ENCODE results near the gene PTPRT.
"Not testable (repeated sequence)": the region's sequence is repeated elsewhere in the genome, so short reads cannot be mapped to it uniquely, and the experiment has no call there.

The PTPRT gene

DNA sequence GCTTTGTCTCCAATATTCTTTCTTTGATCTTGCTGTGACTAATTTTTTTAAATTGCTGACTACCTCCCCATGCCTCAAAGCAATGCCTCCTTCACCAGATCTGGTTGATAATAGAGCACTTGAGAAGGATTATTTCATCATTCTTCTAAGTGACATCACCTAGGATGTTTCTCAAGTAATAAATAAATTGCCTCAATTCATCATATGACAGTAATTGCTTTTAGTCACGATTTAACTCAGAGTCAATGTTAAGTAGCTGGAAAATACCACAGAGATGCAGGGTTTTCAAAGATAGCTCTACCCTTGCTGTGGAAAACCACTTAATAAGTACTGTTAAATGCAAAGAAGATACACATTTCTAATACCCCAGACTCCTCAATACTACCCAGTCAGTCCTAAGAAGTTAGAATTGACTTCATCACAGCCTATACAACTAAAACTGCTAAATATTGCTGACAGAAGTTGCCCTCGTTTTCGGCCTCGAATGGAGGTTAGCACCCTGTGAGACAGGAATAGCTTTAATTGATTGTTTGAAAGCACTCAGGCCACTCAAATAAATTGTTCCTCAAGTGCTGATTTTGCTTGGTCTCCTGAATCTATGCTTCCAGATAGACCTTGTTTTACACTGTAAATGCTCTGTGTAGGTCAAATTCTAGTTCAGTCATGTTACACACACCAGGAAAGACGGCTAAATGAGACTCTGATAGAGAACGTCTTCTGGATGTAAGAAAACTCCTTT is 931.0 kb downstream of the PTPRT start:
- no peak for DNase-seq

DNA sequence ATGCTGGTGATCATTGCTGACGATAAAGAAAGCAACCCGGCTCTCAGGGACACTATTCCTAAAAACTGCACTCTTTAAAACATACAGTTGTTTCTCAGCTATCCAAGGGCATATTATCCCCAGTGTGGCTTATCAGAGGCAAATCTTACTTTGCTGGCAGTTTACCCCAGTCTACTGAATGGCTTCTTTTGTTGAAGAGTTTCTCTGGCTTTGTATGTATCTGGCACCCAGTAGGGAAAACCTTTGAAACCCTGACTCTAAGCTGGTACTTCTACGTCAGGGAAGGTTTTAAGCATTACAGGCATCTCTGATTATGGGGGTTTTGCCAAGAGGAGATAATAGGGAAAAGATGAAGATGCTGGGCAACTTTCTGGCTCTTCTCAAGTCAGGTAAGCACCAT is 933.9 kb downstream of the PTPRT start:
- no peak for DNase-seq

DNA sequence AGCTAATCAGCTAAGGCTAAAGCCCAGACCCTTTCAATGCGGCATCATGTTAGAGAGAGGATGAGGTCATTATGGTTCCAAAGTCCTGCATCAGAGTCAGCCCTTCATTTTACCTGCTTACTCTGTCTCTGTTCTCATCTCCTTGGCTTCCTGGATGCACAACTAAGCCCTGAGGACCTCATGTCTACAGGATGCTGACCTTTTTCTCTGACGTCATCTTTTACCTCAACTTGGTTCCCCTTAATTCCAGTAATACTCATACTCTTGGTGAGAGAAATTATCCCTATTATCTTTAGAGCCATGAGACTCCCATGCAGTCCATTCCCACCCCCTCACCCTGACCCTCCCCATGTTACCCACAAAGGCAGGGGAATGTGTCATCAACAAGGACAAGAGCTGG is 935.0 kb downstream of the PTPRT start:
- DNase-seq, result no peak

DNA sequence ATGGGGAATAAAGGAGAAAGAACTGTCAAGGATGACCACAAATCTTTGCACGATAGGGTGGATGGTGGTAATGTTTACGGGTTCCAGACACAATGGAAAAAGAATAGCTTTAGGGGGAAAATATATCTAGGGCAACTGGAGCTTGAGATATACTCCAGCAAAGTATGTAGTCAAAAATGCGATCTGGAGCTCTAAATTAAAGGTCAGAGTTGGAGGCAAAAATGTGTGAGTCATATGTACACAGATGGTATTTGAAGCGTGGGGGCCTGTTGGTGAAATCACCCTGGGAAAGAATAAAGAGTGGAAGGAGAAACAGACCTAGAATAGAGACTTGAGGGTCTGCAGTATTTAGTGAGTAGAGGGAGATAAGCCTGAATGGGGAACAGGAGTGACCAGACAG is 937.6 kb downstream of the PTPRT start:
- DNase-seq, result no peak

DNA sequence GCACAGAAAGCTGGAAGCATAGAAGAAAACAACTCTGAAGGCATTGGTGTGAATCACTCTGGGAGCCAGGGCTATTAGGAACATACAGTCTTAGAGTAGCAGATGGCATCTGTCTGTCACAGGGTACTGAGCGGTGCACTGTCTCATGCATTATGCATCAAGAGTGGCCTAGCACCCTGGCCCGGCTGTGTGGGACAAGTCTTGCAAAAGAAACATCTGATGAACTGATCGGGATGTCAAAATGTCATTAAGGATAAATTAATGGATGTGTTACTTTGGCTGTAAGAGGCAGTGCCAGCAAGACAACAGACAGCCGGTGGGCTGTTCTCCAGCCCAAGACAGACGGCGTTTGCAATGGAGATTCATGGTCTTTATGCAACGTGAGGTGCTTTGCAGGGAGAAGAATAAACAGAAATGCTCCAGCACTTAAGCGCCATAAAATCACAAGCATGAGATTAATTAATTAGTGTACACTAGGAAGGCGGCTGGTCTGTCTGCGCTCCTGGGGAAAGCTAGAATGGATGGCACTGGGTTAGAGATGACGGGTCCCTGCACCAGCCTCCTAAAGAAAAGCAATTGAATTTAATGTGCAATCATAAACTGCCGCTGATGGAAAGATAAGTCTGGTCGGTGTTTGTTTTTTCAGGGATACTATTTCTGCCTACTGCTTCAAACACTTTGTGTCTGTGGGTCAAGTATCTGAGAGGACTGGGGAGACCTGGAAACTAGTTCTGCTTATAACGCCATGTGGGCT is 970.9 kb downstream of the PTPRT start:
- DNase-seq, result no peak

DNA sequence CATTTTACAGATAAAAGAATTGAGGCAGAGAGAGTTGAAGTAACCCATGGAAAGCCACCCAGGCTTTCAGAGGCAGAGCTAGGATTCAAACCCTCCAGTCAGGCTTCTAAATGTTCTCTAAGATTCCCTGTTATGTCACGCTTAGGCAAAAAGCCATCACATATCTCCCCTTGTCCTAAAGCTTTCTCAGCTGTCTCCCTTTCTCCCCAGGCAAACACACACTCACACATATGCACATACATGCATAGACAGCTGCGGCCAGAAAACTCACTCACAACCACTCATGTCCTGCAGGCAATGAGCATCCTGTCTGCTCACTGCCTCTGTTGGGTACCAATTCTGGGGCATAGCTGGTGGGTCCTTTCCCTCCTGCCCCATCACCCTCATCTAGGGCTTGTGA is 975.6 kb downstream of the PTPRT start:
- no peak for DNase-seq

DNA sequence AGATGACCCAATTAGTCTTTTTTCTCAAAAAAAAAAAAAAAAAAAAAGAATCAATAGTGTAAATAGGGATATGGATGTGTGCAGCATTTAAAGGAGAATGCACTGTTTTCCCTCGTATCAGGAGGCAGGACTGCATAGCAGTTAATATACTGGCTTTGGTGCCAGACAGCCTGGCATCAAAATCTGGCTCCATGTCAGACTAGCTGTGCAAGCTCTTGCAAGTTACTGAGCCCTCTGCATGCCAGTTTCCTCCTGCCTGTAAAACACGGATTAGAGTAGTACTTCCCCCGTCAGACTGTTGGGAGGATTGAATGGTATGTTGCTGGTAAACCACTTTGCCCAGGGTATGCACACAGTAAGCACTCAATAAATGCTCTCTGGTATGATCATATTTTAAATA is 977.3 kb downstream of the PTPRT start:
- no peak for DNase-seq

DNA sequence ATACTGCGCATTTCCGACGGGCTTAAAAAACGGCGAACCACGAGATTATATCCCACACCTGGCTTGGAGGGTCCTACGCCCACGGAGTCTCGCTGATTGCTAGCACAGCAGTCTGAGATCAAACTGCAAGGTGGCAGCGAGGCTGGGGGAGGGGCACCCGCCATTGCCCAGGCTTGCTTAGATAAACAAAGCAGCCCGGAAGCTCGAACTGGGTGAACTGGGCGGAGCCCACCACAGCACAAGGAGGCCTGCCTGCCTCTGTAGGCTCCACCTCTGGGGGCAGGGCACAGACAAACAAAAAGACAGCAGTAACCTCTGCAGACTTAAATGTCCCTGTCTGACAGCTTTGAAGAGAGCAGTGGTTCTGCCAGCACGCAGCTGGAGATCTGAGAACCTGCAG is 983.1 kb downstream of the PTPRT start:
- not testable (repeated sequence) for DNase-seq

DNA sequence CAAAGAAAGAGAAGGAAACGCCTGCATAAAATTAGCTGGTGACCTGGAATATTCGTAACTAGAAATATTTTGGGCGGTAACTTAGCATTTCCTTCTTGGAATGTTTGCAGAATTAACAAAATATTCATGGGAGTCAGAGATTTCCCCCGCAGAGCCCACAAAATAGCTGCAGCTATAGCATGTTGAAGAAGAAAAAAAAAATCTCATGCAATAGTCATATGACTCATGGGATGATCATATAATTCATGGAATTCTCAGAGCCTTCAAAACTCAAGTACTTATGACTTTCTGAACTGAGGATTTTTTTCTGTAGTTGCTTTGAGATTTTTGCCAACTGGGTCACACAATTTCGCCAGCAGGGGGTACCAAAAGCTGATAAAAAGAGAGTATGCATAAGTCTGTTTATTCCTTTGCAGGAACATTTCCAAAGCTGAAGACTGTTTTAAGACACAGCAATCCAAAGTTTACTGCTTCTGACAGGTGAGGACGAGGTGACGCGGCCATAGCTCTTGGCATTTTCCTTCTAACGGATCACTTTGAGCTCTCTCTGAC is 985.5 kb downstream of the PTPRT start:
- no peak for DNase-seq

DNA sequence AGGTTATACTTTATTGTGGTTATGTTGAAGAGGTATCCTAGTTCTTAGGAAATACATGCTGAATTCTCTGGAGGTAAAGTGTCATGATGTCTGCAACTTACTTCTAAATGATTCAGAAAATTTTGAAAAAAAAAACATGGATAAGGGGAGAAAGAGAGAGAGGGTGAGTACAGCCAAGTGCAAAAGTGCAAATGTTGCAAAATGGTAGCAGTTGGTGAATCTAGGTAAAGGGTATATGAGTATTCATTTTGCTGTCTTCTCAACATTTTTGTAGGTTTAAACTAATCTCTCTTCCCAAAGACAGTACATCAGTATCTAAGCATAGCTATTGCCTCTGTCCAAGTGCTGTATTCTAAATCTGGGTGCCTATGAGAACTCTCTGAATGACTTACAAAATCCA is 992.1 kb downstream of the PTPRT start:
- DNase-seq, result no peak

DNA sequence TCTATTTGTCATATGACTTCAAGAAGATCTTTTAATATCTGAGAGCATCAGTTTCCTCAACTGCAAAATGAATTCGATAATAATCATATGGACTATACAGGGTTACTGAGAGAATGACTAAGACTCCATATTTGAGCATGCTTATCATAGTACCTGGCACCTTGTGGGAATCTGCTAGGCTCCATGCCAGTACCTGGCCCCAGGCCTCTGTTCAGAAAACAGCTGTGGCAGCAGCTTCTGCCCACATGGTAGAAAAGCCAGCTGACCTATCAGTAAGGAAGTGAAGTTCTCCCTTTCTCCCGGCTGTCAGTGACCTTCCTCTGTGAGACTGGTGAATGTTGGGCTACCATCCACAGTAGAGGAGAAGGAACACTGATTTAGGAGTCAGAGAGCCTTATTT is 996.6 kb downstream of the PTPRT start:
- DNase-seq, result no peak

DNA sequence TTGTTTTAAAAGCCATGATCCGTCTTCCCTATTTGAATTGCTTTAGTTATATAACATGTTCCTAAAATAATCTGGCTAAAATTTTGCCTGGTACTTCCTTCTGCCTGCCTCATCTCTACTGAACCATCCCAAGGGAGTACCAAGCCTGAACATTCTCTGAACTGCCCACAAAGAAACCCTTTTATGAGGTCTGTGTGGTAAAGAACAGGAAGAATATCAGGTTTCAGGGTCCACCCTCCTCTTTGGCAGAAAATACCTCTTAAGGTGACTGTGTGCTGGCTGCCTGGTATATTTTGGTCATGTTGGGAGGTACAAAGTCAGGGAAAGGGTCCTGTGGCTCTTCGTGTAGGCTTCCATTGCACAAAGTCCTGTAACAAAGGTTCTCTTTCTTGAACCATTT is 997.4 kb downstream of the PTPRT start:
- DNase-seq, result no peak

DNA sequence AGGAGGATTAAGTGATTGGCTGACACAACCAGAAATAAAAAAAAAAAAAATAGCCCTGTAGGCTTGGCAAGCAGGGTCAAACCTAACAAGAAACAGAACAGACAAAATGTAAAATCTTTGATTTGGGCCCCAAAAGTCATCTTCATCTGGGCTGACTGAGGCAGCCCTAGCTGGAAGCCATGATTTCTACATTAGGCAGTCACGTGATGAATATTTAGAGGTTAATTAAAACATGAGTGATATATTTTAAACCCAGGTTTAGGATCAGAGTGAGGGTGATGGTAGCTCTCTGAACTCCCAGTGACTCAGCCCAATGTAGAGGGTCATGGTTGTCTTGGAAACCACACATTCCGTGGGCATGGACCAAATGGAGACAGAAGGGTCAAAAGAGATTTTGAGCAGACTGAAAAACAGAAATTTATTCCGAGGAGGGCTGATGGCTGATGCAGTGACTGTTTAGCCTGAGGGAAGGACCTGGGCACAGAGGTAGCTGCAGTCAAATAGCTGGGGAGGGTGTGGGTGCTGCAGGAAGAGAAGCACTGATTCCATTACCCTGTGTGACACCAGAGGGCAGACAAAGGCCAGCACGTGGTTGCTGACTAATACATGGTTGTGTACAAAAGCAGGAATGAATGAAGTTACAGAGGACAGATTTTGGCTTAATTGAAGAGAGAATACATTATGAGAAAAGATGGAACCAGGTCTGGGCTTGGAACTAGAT is 998.4 kb downstream of the PTPRT start:
- no peak for DNase-seq

DNA sequence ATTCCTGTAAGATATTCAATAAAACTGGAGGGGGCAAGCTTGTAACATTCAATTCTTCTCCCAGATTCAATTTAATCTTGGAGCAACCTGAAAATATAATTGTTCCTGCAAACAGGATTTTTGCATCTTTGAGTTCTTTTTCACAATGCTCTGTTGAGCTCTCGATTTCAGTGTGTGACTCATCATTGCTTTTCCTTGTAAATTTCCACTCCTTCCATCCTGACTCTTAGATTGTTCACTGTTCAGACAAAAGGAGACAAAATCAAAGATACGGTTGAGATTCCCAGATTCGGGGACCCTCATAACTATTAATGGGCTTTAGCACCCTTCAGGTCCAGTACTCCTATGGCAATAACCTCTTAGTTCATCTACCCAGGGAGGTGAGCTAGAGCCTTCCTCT is 999.6 kb downstream of the PTPRT start:
- no peak for DNase-seq

DNA sequence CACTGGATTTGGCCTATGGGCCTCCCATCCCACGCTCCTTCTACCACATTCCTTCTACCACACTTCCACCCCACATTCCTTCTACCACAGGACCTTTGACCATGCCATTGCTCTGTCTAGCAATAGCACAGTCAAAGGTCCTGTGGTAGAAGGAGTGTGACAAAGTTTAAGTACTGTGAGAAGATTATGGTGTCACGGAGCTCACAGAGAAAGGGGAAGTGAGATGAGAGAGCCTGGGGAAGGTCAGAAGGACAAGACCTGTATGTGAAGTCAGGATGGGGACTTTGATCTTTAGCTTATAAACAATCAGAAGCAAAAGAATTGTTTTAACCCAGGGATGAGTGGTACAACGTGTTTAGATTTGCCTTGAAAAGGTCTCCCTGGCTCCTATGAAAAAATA is 1003.4 kb downstream of the PTPRT start:
- no peak for DNase-seq

DNA sequence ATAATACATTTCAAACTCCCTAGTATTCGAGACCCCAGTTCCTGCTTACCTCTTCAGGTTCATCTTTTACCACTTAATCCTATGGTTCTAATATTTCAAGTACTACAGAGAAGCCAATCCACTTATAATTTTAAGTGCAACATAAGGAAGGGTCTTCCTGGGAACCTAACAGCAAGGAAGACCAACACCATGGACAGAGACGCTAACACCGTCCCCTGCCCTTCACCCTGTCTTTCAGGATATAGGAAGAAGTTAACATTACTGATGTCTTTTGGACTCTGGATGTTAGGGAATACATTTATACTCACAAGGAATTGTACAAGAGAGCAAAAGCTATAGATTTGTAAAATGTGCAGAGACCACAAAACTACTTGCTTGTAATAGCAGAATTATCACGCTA is 1006.6 kb downstream of the PTPRT start:
- no peak for DNase-seq

DNA sequence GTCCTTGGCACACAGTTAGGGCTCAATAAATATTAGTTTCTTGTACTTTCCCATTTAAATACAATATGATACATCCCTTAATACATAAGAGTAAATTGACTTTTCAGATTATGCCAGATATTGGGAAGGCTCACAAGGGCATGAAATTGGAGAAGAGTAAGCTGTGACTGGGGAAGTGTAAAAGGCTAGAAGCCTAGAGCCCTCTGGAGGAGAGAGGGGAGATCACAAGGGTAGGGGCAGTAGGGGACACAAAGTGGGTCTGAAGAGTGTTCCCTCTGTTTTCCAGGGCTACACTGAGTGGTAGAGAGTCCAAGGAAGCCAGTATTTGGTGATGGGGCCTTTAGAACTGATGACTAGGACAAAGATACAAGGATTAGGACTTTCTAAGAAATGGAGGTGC is 1008.6 kb downstream of the PTPRT start:
- no peak for DNase-seq

DNA sequence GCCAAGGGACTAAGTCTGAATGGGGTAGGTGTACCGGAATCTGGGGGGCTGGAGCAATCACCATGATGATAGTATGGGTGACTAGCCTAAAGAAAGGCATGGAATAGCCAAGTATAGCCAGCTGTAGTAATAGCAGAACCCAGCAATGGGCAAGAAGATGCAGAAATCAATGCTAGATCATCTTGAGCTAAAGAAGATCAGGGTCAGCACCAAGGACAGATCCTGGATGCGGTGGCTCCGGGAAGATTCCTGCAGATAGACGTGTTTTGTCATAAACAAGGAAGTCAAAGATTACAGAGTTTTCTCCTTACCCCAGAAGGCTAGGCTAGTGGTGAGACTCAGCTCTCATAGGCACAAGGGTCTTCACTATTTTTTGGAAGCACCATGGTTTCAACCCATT is 1009.9 kb downstream of the PTPRT start:
- DNase-seq, result no peak

DNA sequence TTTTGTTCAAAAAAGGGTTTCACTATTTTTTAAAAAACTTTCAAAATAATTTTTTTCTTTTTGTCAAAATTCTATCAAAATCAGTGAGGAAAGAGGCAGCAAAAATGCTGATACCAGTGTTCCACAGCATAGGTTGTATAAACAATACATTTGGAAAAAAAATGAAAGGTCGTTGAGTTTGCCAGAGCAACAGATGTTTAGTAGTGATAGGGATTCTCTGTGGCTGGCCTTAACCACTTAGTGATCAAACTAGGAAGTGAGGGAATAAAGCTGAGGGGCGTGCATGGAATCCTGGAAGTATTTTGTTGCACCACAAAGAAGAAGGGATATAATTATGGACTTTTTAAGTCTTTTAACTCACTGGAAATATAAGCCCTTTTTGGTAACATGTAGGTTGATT is 1016.3 kb downstream of the PTPRT start:
- DNase-seq, result no peak

DNA sequence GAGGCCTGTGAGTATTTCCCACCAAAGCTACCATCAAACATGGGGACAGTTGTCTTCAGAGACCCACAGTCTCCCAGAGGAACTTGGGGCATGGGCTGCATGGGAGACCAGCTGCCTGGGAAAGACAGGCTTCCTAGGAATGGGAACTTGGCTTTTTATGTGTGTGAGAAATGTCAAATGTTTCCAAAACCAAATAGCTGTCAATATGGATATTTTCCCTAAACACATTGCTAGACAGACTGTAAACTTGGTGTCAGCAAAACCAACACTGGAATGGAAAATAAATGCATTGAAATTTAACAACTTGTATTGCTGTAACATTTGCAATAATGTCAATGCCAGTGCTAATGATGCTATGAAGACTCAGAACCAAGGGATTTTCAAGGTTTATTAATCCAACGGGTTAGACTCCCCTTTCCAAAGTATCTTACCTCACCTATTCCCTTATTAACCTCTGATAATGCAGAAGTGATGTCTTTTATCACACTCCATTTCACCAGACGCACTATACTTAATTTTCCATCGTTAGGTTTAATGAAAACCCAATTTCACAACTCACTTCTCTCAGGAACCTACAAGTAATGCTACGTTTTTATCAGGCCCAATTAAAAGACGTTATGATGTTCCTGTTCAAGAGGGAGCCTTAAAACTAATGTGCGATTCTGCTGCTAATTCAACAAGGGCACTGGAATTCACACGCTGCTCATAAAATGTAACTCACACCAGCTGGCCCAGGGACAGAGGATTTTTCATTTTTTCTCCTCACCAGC is 1025.4 kb downstream of the PTPRT start:
- no peak for DNase-seq

DNA sequence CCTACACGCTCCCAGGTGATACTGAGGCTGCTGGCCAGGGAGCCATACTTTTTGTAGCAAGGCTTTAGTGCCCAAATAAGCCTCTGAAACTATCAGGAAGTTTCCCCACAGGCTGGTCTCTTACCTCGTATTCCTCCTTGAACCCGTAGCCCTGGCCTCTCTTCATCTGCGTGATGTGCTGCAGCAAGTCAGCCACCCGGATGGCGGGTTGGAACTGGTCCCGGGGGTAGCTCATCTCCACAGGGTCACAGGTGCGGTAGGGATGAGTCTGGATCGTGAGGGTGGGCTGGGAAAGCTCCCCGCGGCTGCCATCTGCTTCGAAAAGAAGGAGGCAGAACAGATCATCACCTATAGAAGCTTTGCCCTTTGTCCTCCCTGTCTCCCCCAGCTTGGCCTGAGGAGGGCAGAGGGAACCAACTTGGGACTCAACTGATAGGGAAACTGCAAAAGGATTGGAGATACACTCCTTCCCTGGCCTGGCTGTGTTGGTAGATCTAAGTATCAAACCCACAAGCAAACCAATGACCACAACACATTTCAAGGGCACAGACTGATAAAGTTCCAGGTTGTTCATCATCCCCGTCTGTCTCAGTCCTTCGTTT is 1028.4 kb downstream of the PTPRT start:
- no peak for DNase-seq

DNA sequence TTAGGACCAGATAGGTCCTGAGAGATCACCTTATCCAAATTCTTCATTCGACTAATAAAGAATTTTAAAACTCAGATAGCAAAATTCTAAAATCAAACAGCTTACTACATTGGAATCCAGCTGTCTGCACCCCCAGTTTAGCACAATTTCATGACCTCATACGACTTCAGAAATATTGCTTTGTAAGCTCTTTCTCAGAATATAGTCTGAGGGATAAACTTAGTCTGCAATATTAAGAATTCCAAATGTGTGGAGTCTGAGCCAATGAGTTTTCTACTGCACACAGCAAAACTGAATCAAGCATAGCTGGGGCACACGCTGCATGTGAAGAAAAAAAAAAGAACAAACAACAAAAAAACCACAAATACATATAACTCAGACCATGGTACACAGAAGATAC is 1029.9 kb downstream of the PTPRT start:
- DNase-seq, result no peak

DNA sequence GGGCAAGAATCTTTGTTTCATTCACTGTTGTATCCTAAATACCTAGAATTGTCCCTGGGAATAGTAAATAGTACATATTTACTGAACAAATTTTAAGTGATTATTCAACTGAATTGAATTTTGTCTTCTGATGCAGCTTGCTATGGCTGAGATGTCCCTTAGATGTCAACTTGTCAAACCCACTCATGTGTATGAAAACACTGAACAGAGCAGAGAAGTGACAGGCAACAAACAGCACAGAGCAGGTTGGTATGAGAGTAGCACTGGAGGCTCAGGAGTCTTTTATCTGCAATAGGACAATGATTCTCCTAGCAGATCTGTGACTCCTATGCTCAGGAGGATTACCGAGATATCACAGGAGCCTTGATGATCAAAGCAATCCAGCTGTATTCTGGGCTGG is 1031.4 kb downstream of the PTPRT start:
- DNase-seq, result no peak
